Colonic mucosa (tissue), 4 donors: ENCODE measurements around the gene BCAM. TPM values are rescaled to one million over a fixed set of nuclear protein-coding genes. Genes with fewer than 3 reads are reported as not detected.

Experiments
- DNase-seq: peaks from one replicate; pipeline ENCODE4 v3.0.0-alpha.2; 2020
- H3K27ac ChIP-seq: fragments of 200-600 bp; one replicate; pipeline ENCODE4 v1.8.0; 2021
- H3K27me3 ChIP-seq: fragments of 200-600 bp; one replicate; pipeline ENCODE4 v1.8.0; 2021
- H3K36me3 ChIP-seq: fragments of 200-600 bp; one replicate; pipeline ENCODE4 v1.8.0; 2021
- H3K4me1 ChIP-seq: fragments of 200-600 bp; one replicate; pipeline ENCODE4 v1.8.0; 2021; ENCODE audit warnings: mild to moderate bottlenecking
- H3K4me3 ChIP-seq: fragments of 200-600 bp; one replicate; pipeline ENCODE4 v1.8.0; 2021
- H3K9ac ChIP-seq, 2 donors: one replicate each; pipeline ENCODE4 v1.7.0; 2013; ENCODE audit warnings: control low read depth in 2 of 2, low read depth in 2 of 2, low read length in 2 of 2
- H3K9me3 ChIP-seq: fragments of 200-600 bp; one replicate; pipeline ENCODE4 v1.8.0; 2021
- CTCF ChIP-seq: fragments of 200-600 bp; IDR thresholded peaks from one replicate; pipeline ENCODE4 v1.8.0; 2022; ENCODE audit warnings: antibody characterized with exemption, mild to moderate bottlenecking
- intact Hi-C: fragments of 100-400 bp; cut with DNase I; formaldehyde crosslinking; loops from one replicate; pipeline ENCODE4 v1.14.1; 2022
- total RNA-seq, 2 donors: library from RNA; stranded (reverse); fragmentation: NEBNext Ultra II Directional in 1 of 2; extraction: Animal tissue kit (Norgen Biotek cat#: 25700) in 1 of 2; gene quantifications; one replicate each; pipeline ENCODE4 v1.2.1, GENCODE V29; 2021
- donor health status: healthy.
- donor health status: DM: no; HTN: no; CAD: no.
- donor health status: DM: no; HTN: no; CAD: no.

Gene BCAM
- total RNA-seq, 2 donors from 2014 or later, result 15.1 to 20.7 TPM

GRCh38 chr19:44795398-44795987 is 13.4 kb upstream of the BCAM start:
- H3K27me3 ChIP-seq, result no peaks in the 10 kb centered on the region
- DNase-seq, result no peak
- no peaks in the 10 kb centered on the region for H3K4me1 ChIP-seq
- H3K36me3 ChIP-seq, result peaks cover 4% of the 10 kb centered on the region
- intact Hi-C loops, result no loop called here
- no peak overlapping the region for H3K27ac ChIP-seq
- H3K4me3 ChIP-seq, result no peak overlapping the region
- no peak overlapping the region for H3K9ac ChIP-seq
- no peaks in the 10 kb centered on the region for H3K9me3 ChIP-seq
- TF ChIP-seq CTCF, result no peak

- no peaks in the 10 kb centered on the region for H3K4me1 ChIP-seq
- H3K9me3 ChIP-seq, result no peaks in the 10 kb centered on the region
- no peak overlapping the region for H3K27ac ChIP-seq
- TF ChIP-seq CTCF, result no peak
- no peak overlapping the region for H3K4me3 ChIP-seq
- H3K36me3 ChIP-seq, result peaks cover 4% of the 10 kb centered on the region
- H3K9ac ChIP-seq, result no peak overlapping the region
- no peaks in the 10 kb centered on the region for H3K27me3 ChIP-seq
- intact Hi-C loops, result no loop called here
- no peak for DNase-seq
Measured at GRCh38 chr19:44796701-44797115, 12.2 kb upstream of the BCAM start.

GRCh38 chr19:44799627-44800346 is 9.1 kb upstream of the BCAM start:
- no peak overlapping the region for H3K9ac ChIP-seq
- no peaks in the 10 kb centered on the region for H3K4me1 ChIP-seq
- H3K27ac ChIP-seq, result no peak overlapping the region
- H3K4me3 ChIP-seq, result no peak overlapping the region
- H3K9me3 ChIP-seq, result no peaks in the 10 kb centered on the region
- TF ChIP-seq CTCF, result no peak
- DNase-seq, result no peak
- no peaks in the 10 kb centered on the region for H3K36me3 ChIP-seq
- intact Hi-C loops, result loop anchor here (2.0 kb wide), 1 partner anchor 45 kb away; no protein-coding TSS in a partner anchor
- no peaks in the 10 kb centered on the region for H3K27me3 ChIP-seq

GRCh38 chr19:44800461-44800860 is 8.4 kb upstream of the BCAM start:
- Histone ChIP-seq H3K36me3 (no peaks in the 10 kb centered on the region), H3K27ac (no peak overlapping the region), H3K9me3 (no peaks in the 10 kb centered on the region), H3K27me3 (no peaks in the 10 kb centered on the region), H3K4me3 (no peak overlapping the region), H3K4me1 (no peaks in the 10 kb centered on the region), H3K9ac (no peak overlapping the region)
- peak; percentile 90 for TF ChIP-seq CTCF
- peak; percentile 85 for DNase-seq
- intact Hi-C loops, result loop anchor here (2.0 kb wide), 1 partner anchor 44 kb away; no protein-coding TSS in a partner anchor

- Histone ChIP-seq H3K9ac (no peak overlapping the region), H3K9me3 (no peaks in the 10 kb centered on the region), H3K4me1 (peaks cover 6% of the 10 kb centered on the region), H3K27ac (no peak overlapping the region), H3K36me3 (no peaks in the 10 kb centered on the region), H3K4me3 (no peak overlapping the region), H3K27me3 (no peaks in the 10 kb centered on the region)
- intact Hi-C loops, result no loop called here
- no peak for DNase-seq
- no peak for TF ChIP-seq CTCF
Measured at GRCh38 chr19:44803442-44804428, 5.2 kb upstream of the BCAM start.
